Uterus (tissue), 2 donors: ENCODE data around the gene ARMH1.

Experiments
- CTCF ChIP-seq, 4 experiments: fragments of 200-600 bp in 2 of 4; fragments of 450-650 bp in 2 of 4; sonication (generic) in 2 of 4; IDR thresholded peaks; one replicate each; pipeline ENCODE4 v1.5.1; 2016 to 2019; ENCODE audit warnings: antibody characterized with exemption in 4 of 4, mild to moderate bottlenecking in 2 of 4, moderate library complexity in 1 of 4
- POLR2A ChIP-seq, 2 donors: fragments of 450-650 bp; IDR thresholded peaks; one replicate each; pipeline ENCODE4 v1.6.1; 2016; ENCODE audit warnings: antibody characterized with exemption in 2 of 2, mild to moderate bottlenecking in 1 of 2, moderate library complexity in 1 of 2

GRCh38 chr1:44705938-44706337, 31.4 kb downstream of the ARMH1 start:
- TF ChIP-seq POLR2A (IDR thresholded peaks at IDR 0.05) (no peak), CTCF (IDR thresholded peaks at IDR 0.05) (no peak)
